AG08395 (cell line): Measurements from ENCODE around the gene AGBL3.
"Not testable (repeated sequence)": the region's sequence is repeated elsewhere in the genome, so short reads cannot be mapped to it uniquely, and the experiment has no call there.

Experiments
- DNase-seq: peaks from one replicate; pipeline ENCODE4 v3.0.0; 2012; ENCODE audit warnings: mixed read lengths, low spot score

Gene AGBL3

DNA sequence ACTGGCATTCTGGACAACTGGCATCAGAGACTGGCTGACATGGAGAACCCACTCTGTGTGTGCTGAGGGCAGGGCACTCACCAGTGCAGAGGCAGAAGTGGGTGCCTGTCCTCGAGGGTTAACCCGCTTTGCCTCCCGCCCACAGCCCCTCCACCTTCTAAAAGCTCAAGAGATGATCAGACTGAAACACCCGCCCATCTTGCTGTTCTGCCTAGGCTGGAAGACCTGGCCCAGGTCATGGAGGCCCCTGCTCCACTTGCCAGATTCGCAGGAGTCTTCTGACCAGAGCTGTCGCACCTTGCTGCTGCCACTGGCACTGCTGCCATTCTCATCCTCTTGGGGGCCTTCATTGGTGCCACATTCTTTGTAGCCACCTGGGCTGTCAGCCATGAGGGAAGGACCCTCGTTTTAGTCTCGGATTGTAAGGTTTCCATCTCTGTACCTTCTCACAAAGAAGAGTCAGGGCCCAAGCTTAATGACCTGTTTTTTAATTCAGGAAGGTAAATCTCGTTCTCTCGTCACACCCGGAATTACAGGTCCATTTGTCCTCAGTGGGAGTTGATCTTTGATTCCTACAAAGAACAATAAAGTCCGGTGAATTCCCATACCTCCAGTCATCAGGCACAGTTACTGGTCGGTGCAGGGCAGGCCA lies 182.3 kb downstream of the AGBL3 start:
- no peak for DNase-seq

DNA sequence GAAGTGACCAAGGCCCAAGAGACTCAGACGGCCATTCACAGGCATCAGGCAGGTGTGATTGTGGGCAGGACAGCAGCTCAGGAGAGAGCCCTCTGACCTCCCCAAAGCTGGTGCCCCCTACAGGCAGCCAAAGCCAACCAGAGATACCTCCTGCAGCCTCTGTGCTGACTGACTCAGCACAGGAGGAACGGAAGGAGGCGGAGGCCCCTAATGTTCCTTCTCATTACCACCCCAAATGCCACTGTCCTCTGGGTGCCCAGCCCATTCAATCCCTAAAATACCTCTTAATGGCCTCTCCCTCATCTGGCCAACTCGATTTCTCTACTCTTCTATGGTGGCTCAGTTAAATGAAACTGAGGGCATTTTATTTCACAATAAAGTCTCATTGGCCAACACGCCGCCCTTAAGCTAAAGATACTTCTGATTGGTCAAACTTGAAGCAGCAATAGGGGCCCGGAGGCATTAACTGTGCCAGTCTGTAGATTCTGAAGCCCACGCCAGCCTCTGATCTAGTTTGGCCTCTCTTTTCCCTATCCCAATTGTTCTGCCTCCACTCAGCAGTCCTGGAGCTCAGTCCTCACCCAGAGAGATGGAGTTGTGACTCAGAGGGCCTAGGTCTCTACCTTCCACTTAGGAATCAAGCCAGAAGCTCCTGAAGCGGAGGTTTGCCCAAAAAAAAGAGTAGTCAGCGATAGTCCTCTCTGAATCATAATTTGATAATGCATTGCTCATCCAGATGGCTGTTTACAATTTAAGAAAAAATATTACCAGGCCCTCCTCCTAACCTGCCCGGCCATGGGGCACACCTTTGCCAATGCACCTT lies 183.0 kb downstream of the AGBL3 start:
- no peak for DNase-seq

DNA sequence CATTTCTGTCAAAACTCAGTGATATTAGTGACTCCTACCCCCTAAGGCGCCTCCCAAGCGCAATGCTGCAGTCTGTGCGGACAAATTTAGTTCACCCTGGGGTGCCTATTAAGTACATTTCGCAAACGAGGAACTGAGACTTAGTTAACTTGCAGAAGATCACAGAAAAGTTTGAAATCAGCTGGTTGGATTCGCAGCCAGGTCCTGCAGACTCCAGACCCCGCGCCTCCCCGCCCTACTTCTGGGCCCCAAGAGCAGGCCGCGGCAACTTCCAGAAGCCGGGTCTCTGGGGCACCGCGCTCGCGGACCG lies 183.6 kb downstream of the AGBL3 start:
- DNase-seq: no peak

DNA sequence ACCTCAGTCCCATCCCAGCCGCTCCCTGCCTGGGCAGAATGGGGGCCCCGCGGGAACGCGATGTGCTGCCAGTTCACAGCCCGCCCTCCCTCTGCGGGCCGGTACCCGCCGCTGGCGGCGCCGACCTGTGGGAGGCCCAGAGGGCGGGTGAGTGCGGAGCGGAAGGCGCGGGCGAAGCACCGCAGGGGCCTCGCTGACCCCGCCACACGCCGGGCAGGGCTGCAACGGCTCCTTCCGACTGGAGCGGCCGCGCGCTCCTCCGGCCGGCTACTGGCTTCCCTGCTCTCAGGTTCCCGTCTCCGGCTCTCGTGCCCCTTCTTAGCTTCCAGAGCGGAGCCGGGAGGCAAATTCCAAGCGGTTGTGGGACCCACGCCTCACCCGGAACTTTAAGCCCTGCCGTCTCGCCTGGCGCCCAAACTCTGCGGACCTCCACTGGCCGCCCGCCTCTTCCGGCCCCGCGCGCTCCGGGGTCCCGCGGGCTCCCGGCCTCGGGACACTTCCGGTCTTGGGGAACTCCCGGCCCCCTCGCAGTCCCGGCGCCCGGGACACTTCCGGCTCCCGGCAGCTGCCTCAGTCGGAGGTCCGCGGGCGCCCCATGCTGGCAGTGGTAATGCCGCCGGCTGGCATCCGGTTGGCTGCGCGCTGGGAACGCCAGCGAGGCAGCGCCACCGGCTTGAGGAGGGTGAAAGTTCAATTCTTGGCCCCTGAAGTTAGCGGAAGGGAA lies 184.1 kb downstream of the AGBL3 start, which contains the start of gene CYREN:
TSS of gene CYREN (minus strand) at position 434 of the 724 bp plus-strand sequence. CDS start 1,785 bp downstream, outside the sequence.
- peak; percentile 96 for DNase-seq

DNA sequence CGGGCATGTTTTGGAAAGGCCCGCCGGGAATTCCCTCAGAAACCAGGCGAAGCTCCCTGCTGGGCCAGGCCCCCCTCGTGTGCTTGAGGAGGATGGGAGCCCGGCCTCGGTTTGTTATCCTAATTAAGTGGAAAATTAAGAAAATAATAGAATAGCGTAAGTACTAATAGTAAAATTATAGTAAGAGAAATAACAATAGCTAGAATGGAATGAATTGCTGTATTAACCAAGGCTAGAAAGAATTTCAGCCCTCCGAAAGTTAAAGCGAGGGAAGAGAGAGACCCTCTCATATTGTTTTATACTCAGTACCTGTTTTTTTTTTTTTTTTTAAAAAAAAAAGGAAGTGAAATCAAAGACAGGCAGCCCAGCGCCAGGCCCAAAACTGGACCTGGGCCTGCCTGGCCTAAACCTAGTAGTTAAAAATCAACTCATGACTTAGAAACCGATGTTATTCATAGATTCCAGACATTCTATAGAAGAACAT lies 184.7 kb downstream of the AGBL3 start:
- not testable (repeated sequence) for DNase-seq

DNA sequence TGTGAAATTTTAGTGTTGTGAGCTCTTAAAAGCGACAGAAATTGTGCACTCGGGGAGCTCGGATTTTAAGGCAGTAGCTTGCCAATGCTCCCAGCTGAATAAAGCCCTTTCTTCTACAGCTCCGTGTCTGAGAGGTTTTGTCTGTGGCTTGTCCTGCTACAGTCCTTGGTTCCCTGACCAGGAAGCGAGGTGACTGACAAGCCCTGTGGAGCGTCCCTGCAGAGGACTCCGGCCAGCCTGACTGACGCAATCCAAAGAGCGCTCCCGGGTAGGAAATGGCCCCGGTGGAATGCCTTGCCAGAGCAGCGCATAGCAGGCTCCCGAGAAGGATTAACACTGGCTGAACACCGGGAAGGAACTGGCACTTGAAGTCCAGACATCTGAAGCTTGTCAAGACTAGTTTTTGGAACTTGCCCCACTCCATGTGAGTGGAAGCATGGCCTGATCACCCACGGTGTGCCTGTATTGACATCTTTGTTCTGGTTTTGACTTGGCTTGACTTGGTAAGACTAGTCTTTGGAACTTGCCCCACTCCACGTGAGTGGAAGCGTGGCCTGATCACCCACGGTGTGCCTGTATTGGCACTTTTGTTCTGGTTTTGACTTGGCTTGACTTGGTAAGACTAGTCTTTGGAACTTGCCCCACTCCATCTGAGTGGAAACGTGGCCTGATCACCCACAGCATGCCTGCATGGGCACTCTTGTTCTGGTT lies 185.4 kb downstream of the AGBL3 start:
- DNase-seq: peak; percentile 32

DNA sequence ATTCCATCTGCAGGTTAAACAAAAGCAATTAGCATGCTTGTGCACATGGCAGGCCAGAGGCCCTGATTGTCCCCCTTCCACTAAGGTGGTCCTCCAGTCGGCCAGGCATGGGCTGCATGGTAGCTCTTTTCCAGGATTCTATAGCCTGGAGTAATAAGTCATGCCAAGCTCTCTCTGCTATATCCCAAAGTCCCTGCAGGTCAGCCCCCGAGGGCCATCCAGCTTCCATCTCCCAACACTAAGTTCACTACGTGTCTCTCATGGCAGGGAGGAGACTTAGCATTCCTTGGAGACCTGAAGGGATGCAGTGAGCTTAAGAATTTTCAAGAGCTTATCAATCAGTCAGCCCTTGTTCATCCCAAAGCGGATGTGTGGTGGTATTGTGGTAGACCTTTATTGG lies 187.6 kb downstream of the AGBL3 start:
- not testable (repeated sequence) for DNase-seq

DNA sequence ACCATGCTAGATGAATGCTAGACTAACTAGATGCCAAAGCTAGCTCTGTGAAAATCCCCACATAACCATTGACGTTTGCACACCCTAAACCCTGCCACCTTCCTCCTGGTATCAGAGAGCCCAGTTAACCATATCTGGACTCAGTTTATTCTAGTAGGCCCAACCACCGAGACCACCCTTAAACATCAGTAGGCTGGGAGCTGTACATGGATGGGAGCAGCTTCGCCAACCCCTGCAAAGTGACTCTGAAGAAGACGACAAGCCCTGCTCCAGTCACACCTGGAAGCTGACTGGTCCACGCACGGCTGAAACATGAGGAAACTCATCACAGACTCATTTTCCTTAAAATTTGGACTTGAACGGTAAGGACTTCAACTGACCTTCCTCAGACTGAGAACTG lies 188.6 kb downstream of the AGBL3 start:
- DNase-seq: no peak

DNA sequence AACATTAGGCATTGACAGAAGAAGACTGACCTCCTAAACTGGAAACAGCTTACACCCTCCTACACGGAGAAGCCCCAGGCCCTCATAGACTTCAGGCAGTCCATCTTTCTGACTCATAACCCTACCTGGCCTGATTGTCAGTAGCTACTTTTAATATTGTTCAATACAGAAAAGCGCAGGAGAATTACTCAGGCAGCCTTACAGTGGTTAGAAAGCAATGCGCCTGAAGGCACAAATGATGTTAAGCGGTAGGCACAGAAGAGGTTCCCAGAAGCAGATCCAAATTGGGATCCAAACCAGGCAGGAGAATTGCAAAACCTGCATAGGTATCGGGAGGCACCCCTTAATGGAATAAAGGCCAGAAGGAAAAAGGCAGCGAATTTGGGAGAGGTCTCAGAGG lies 189.6 kb downstream of the AGBL3 start:
- DNase-seq: no peak

DNA sequence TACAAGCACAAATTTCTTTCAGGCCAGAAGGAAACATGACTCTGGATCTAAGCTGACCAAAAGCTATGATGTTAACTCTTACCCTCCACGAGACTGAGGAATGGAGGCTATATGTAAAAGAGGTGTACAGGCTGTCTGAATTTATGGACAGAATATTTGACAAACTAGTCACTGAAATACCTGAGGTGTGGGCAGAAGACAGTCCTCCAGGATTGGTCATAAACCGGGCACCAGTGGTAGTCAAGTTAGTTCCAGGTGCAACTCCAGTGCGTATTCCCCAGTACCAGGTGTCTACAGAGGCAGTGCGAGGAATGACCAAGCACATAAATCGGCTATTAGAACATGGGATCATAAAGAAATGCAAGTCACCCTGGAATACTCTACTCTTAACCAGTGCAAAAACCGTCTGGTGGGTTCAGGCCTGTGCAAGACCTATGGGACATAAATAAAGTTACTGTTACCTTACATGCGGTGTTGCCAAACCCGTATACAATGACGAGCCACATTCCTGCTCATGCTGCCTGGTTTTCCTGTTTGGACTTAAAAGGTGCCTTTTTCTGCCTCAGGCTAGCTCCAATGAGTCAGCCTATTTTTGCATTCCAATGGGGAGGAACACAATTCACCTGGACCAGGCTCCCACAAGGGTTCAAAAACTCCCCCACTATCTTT lies 190.9 kb downstream of the AGBL3 start:
- no peak for DNase-seq

DNA sequence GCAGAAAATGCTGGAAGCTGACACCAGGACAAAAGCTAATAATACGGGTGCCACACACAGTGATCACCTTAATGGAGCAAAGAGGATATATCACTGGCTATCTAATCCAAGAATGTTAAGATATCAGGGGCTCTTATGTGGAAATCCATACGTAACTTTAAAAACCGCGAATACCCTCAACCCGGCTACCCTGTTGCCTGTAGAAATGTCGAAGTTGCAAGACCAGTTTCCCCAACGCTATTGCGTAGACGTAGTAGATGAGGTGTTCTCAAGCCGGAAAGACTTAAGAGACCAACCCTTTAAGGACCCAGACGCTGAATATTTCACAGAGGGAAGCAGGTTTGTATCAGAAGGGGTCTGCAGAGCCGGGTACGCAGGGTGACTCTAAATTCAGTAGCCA lies 192.1 kb downstream of the AGBL3 start:
- no peak for DNase-seq

DNA sequence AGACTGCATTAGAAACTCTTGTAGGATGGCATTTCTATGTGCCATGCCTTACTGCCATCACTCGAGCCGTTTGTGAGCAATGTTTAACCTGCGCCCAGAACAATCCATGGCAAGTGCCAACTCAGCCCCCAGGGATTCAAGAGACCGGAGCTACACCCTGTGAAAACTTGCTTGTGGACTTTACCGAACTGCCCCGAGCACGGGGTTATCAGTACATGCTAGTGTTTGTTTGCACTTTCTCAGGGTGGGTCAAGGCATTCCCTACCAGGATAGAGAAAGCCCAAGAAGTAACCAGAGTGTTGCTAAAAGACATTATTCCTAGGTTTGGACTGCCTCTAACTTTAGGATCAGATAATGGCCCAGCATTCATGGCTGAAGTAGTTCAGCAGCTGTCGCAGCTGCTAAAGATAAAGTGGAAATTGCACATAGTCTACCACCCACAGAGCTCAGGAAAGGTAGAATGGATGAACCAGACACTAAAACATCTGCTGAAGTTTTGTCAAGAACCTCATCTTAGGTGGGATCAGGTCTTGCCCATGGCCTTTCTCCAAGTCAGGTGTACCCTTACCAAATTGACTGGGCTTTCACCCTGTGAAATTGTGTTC lies 193.1 kb downstream of the AGBL3 start:
- no peak for DNase-seq

DNA sequence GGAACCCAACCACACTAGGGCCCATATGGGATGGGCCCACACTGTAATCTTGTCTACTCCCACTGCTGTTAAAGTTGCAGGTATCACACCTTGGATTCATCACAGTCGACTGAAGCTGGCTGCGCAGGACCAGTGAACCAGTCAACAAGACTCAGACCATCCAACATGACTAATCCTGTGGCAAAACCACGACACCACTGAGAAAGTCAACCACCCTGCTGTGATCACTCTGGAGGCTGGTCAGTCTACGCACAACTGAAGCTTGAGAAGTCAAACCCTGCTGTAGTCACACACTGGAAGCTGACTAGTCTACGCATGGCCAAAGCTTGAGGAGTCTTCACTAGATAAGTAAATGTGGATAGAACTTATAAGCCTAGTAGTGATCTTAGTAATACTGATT lies 193.8 kb downstream of the AGBL3 start:
- DNase-seq: no peak

DNA sequence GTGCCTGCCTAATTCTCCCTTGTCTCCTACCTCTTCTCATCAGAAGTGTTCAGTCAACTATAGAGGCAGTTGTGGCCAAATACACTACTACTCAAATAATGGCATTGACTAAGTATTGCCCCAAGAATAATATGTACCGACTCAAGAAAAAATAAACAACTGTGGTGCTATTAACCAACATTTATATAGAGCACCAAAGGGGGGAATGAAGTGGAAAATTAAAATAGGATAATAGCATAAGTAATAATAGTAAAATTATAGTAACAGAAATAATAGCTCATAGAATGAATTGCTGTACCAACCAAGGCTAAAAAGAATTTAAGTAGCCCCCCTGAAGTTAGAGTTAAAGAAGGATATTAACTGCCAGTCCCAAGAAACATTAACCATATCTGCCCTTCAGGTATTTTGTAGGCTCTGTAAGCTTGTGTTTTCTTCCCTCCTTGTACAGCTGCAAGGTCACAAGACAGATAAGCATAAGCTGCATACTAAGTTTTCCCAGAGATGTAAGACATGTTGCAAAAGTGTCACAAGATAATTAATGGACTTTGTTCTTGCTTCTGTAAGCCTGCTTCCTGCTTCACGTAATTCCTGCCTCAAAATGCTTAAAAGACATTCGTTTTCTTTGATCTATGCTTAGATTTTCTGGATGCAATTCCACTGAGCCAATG lies 195.1 kb downstream of the AGBL3 start:
- DNase-seq: no peak

DNA sequence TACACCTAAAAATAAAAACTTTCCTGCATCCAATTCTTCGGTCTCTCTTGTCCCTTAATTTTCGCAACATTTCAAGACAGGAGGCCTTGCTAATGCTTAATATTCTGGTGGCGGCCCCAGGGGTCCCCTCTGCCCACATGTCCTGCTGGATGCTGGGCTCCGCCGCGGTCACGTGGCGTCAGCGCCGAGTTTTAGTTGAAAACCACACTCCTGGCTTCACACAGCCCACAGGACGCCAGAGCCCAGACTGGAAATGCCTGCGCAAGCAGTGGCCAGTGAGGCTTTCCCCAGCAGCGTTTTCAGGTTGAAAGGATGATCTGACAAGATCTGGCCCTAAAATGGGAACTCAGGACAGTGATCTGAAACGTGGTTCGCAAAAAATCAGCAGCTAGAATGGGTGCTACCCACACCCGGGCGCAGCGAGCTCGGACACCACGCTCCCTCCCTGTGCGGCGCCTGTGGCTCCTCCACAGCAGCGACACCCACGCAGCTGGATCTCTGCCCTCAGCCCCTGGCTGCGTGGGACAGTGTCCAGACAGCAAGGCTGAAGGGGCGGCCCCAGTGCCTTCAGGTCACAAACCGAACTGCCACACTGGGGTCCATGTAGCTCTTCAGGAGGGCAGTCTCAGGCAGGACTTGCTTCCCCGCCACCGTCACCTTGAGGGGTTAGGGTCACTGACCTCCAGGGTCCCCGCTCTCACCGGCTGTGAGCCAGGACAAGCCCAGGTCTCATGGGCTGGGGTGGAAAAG lies 195.8 kb downstream of the AGBL3 start:
- DNase-seq: no peak

DNA sequence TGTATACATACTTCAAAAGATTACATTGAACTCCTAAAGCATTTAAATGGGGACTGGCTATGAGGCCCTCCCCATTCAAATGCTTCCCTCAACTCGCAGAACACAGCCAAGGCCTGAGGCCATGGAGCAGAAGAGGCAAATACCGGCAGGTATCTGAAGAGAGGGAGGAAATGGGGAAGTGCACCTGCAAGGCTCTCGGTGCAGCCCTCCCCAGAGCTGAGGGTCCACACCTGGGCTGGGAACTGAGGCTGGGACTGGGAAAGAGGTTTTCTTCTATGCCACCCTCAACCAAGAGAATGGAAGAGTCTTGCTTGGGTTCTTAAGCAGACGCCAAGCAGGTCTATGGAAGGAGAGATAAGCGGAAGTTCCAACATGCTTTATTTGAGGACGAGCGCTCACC lies 197.2 kb downstream of the AGBL3 start:
- no peak for DNase-seq

DNA sequence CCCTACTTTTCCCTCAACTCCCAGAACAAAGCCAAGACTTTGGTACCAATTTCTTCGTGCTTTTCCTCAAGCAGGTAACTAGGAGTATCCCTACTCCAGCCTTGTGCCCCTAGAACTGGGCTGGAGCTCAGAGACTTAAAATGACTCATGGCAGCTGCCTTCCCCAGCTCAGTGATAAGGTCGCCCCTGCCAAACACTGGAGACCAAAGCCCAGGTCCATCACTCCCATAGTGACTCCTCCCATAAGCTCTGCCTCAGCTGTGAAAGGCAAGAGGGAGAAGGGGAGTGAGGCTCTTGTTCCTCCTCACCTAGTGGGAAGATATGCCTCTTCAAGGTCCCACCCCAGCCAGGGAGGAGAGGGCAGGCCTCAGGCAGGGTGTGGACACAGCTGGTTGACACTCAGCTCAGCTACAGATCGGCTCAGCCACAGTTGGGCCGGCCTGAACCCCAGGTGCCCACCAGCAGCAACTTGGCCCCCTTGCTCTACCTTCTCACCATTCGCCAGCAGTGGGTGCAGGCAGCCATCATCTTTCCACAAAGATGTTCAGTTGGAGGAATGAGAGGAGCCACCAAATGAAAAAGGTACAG lies 198.0 kb downstream of the AGBL3 start:
- DNase-seq: no peak
